K562 (cell line): Measurements from ENCODE around the gene RPS2. TPM values are rescaled to one million over a fixed set of nuclear protein-coding genes. Genes with fewer than 3 reads are reported as not detected.

Experiments
- BHLHE40 ChIP-seq: IDR thresholded peaks from 2 replicates; pipeline ENCODE4 v1.6.1; 2011; ENCODE audit warnings: low read length, improper control_type of control experiment
- EP400 ChIP-seq: fragments of 450-650 bp; IDR thresholded peaks from 2 replicates; pipeline ENCODE4 v1.6.1; 2017; ENCODE audit warnings: antibody characterized with exemption, mild to moderate bottlenecking, moderate library complexity
- FOXO4 ChIP-seq: fragments of 450-650 bp; formaldehyde crosslinking; IDR thresholded peaks from 2 replicates; pipeline ENCODE4 v1.4.0; 2020; ENCODE audit warnings: mild to moderate bottlenecking, moderate library complexity
- KDM2B ChIP-seq: fragments of 250-450 bp; sonication (Bioruptor Pico); IDR thresholded peaks from 2 replicates; pipeline ENCODE4 v1.8.0; 2021; ENCODE audit warnings: mild to moderate bottlenecking, moderate library complexity
- LEF1 ChIP-seq: fragments of 450-650 bp; IDR thresholded peaks from 2 replicates; pipeline ENCODE4 v1.6.1; 2016; ENCODE audit warnings: mild to moderate bottlenecking
- NFATC3 ChIP-seq: fragments of 450-650 bp; IDR thresholded peaks from 2 replicates; pipeline ENCODE4 v1.6.1; 2017; ENCODE audit warnings: mild to moderate bottlenecking
- NR3C1 ChIP-seq: sonication (generic); formaldehyde crosslinking; IDR thresholded peaks from 2 replicates; pipeline ENCODE4 v1.8.1; 2022; ENCODE audit warnings: missing genetic modification reagents
- NR4A1 ChIP-seq, 2 experiments: fragments of 250-450 bp in 1 of 2; fragments of 450-650 bp in 1 of 2; sonication (Bioruptor Pico) in 1 of 2; IDR thresholded peaks; 2 replicates each; pipeline versions ENCODE4 v1.4.0 to v1.6.1; 2016 to 2020; ENCODE audit warnings: mild to moderate bottlenecking in 2 of 2, missing compliant biosample characterization in 1 of 2, missing genetic modification characterization in 1 of 2, moderate library complexity in 1 of 2
- RBM15 ChIP-seq: fragments of 200-400 bp; formaldehyde crosslinking; IDR thresholded peaks from 2 replicates; pipeline ENCODE4 v1.6.1; 2018; ENCODE audit warnings: mild to moderate bottlenecking, low read length, moderate library complexity; ENCODE audit not compliant: insufficient read depth
- SIN3A ChIP-seq, 2 experiments: fragments of 150-350 bp in 1 of 2; IDR thresholded peaks; 2 replicates each; pipeline ENCODE4 v1.6.1; 2011 to 2016; ENCODE audit warnings: borderline replicate concordance in 2 of 2, low read depth in 2 of 2, low read length in 2 of 2, mild to moderate bottlenecking in 2 of 2, moderate library complexity in 2 of 2; ENCODE audit not compliant: control insufficient read depth in 1 of 2
- TCF15 ChIP-seq: fragments of 250-450 bp; sonication (Bioruptor Pico); IDR thresholded peaks from 2 replicates; pipeline ENCODE4 v1.8.0; 2022; ENCODE audit warnings: moderate library complexity, mild to moderate bottlenecking, inconsistent platforms
- TRIM24 ChIP-seq, 2 experiments: fragments of 450-650 bp; IDR thresholded peaks; 2 replicates each; pipeline ENCODE4 v1.6.1; 2016
- ZNF197 ChIP-seq: fragments of 200-800 bp; sonication (Bioruptor generic); IDR thresholded peaks from 2 replicates; pipeline ENCODE4 v1.6.1; 2016; ENCODE audit warnings: low read depth, missing genetic modification characterization, missing compliant biosample characterization
- ZNF232 ChIP-seq: sonication (generic); formaldehyde crosslinking; IDR thresholded peaks from 2 replicates; pipeline ENCODE4 v1.8.0; 2022; ENCODE audit warnings: mild to moderate bottlenecking, missing genetic modification reagents
- ZNF263 ChIP-seq: sonication (generic); formaldehyde crosslinking; IDR thresholded peaks from 2 replicates; pipeline ENCODE4 v1.8.0; 2022; ENCODE audit warnings: mild to moderate bottlenecking, missing genetic modification reagents, borderline replicate concordance
- ZNF318 ChIP-seq, 2 experiments: fragments of 450-650 bp; IDR thresholded peaks; 2 replicates each; pipeline ENCODE4 v1.6.1; 2016; ENCODE audit warnings: mild to moderate bottlenecking in 2 of 2, borderline replicate concordance in 1 of 2, low read depth in 1 of 2, moderate library complexity in 1 of 2
- polyA plus RNA-seq, 8 experiments: library from polyadenylated mRNA; depleted of rRNA in 4 of 8; stranded (reverse) in 5 of 8; unstranded in 3 of 8; fragments of >200 nt; fragmentation: Nextera tagmentation in 2 of 8; fragmentation: Illumina TruSeq in 1 of 8; extraction: Ambion mirVana in 2 of 8; extraction: Trizol in 1 of 8; gene quantifications; 2 replicates each; pipeline versions ENCODE4 v1.2.1 to v1.2.3, GENCODE V29; 2011 to 2014; ENCODE audit warnings: inconsistent platforms in 1 of 8, missing spikeins in 1 of 8
- total RNA-seq, 7 experiments: library from RNA; depleted of rRNA in 6 of 7; stranded (reverse); fragments of >200 nt in 6 of 7; fragmentation: Illumina TruSeq in 2 of 7; extraction: Trizol in 2 of 7; gene quantifications; 2 replicates each; pipeline versions ENCODE4 v1.2.1 to v1.2.3, GENCODE V29; 2011 to 2021; ENCODE audit warnings: low replicate concordance in 1 of 7

Gene RPS2
- total and polyA plus RNA-seq, 9 of the 15 experiments (the other 6 are each of a cell fraction or from before 2014, with no cell fraction given), result 834 to 4,794 (median 3,793) TPM

DNA sequence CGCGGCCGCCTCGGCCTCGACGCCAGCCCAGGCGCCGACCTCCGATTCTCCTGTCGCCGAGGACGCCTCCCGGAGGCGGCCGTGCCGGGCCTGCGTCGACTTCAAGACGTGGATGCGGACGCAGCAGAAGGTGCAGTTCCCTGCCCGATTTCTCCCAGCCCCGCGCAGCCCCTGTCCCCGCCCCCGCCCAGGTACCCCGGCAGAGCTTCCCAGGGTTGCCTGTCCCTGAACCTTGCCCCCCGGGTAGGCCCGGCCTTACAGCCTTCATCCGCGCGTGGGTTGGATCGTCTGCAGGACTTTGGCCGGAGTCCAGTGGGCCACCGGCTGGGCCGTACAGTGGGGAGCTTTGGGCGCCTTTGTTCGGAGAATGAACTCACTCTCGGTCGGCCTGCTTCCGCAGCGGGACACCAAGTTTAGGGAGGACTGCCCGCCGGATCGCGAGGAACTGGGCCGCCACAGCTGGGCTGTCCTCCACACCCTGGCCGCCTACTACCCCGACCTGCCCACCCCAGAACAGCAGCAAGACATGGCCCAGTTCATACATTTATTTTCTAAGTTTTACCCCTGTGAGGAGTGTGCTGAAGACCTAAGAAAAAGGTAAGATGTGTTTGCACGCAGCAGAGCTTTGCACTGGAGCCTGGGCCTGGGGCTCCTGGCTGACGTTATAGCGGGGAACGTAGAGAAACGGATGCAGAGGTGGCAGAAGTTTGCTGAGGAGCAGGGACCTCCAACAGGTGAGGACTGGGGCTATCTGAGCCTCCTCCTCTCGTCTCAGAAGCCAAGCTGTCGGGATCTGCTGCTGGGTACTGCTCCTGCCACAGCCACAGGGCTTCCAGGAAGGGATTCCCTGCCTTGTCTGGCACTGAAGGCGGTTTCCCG is 20.0 kb upstream of the RPS2 start (continued):
- TF ChIP-seq ZNF318 (IDR thresholded peaks at IDR 0.05; ENCODE audit: borderline replicate concordance in 1 of 2, low read depth in 1 of 2) (no peak), NR4A1 (CRISPR knock-in tag; IDR thresholded peaks at IDR 0.05) (no peak), NR4A1 (tag; IDR thresholded peaks at IDR 0.05) (no peak), LEF1 (no peak), ZNF197 (CRISPR knock-in tag) (no peak), RBM15 (no peak), KDM2B (CRISPR knock-in tag) (0 out of 2 replicates have a peak, but pooled peaks have one; percentile 11), EP400 (no peak), TRIM24 (IDR thresholded peaks at IDR 0.05) (no peak), ZNF263 (CRISPR knock-in tag) (peak; percentile 75), SIN3A (IDR thresholded peaks at IDR 0.05; ENCODE audit: borderline replicate concordance in 2 of 2, control insufficient read depth in 1 of 2, low read depth in 2 of 2, low read length in 2 of 2) (0 out of 4 replicates have a peak, but pooled peaks of 1 of the 2 experiments have one; percentile 17), ZNF232 (CRISPR knock-in tag) (no peak), NFATC3 (no peak), TCF15 (CRISPR knock-in tag) (no peak), NR3C1 (no peak), FOXO4 (CRISPR knock-in tag) (no peak), BHLHE40 (no peak)
